Occipital lobe (tissue), 2 donors: ENCODE results near the gene BRD8. TPM values are rescaled to one million over a fixed set of nuclear protein-coding genes. Genes with fewer than 3 reads are reported as not detected.
"Not testable (repeated sequence)": the region's sequence is repeated elsewhere in the genome, so short reads cannot be mapped to it uniquely, and the experiment has no call there.

Experiments used
- DNase-seq: peaks from one replicate; lab custom pipeline; 2025; lab: John Stamatoyannopoulos, UW
- total RNA-seq: library from RNA; depleted of rRNA; stranded (reverse); fragments of >200 nt; gene quantifications from one replicate; pipeline ENCODE4 v1.2.3, GENCODE V29; 2014

Gene BRD8, protein sequence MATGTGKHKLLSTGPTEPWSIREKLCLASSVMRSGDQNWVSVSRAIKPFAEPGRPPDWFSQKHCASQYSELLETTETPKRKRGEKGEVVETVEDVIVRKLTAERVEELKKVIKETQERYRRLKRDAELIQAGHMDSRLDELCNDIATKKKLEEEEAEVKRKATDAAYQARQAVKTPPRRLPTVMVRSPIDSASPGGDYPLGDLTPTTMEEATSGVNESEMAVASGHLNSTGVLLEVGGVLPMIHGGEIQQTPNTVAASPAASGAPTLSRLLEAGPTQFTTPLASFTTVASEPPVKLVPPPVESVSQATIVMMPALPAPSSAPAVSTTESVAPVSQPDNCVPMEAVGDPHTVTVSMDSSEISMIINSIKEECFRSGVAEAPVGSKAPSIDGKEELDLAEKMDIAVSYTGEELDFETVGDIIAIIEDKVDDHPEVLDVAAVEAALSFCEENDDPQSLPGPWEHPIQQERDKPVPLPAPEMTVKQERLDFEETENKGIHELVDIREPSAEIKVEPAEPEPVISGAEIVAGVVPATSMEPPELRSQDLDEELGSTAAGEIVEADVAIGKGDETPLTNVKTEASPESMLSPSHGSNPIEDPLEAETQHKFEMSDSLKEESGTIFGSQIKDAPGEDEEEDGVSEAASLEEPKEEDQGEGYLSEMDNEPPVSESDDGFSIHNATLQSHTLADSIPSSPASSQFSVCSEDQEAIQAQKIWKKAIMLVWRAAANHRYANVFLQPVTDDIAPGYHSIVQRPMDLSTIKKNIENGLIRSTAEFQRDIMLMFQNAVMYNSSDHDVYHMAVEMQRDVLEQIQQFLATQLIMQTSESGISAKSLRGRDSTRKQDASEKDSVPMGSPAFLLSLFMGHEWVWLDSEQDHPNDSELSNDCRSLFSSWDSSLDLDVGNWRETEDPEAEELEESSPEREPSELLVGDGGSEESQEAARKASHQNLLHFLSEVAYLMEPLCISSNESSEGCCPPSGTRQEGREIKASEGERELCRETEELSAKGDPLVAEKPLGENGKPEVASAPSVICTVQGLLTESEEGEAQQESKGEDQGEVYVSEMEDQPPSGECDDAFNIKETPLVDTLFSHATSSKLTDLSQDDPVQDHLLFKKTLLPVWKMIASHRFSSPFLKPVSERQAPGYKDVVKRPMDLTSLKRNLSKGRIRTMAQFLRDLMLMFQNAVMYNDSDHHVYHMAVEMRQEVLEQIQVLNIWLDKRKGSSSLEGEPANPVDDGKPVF
- total RNA-seq = 47.7 TPM

DNA sequence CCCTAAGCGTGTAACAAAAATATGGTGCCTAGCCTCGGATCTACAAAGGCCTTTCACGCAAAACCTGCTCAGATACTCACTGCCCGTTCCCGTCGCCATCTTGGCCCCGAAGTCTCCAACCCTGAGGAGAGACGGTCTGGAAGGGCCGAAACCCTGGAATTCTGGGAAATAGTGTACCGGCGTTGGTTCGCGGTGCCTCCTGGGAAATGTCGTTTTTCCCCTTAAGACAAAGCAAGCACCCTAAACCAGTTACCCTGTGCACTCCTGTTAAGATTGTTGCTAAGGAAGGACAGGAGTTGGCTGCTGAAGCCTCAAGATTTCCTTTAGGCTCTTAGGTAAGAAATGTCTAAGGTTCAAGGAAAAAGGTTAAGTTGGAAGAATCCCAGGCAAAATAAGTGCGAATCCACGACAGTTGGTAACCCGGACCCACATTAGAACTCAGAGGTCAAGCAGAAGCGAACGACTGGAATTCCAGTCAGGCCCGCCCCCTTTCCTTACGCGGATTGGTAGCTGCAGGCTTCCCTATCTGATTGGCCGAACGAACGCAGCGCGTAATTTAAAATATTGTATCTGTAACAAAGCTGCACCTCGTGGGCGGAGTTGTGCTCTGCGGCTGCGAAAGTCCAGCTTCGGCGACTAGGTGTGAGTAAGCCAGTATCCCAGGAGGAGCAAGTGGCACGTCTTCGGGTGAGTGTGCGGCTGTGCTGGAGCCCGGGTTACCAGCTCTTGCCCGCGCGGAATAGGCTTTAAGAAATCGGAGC, at the start of gene BRD8, which contains the start of gene KIF20A:
TSS of gene BRD8 (minus strand) at position 115 of the 761 bp plus-strand sequence. CDS start at position 99, 16 bp downstream.
TSS of gene KIF20A (plus strand) at position 597 of the 761 bp plus-strand sequence. CDS start 569 bp downstream, outside the sequence.
- DNase-seq = peak; percentile 92

DNA sequence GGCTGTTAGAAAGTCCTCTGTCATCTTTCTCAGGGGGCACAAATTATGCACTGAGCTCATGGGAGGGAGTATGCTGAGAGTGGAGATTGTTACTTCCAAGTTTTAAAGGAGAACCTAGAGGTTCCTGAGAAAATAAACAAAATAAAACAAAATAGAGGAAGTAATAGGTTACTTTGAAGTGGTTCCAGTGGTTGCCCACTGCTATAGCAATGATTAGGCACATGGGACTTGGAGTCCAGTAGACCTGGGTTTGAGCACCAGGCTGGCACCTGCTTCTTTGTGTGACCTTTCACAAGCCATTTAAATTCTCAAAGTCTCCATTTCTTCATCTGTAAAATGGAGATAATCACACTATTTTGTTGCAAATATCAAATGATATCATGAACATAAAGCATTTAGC, 48.5 kb upstream of the BRD8 start:
- DNase-seq = no peak

DNA sequence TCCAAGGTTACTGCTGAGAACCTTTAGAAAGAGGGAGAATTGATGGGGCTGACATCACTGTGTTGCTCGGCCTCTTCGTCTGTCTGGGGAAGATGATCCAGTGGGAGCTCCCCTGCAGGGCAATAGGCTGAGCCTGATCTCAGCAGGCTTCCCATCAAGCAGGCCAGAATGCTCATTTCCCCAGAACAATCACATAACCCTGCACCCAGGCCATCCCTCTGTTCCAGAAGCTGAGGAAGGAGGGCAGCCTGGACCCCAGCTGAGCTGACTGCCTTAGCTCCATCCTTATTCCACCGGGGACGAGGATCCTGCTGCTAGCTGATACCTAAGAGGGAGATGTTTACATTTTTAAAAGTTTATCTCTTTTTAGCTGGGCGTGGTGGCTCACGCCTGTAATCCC, 46.3 kb upstream of the BRD8 start:
- DNase-seq = no peak

DNA sequence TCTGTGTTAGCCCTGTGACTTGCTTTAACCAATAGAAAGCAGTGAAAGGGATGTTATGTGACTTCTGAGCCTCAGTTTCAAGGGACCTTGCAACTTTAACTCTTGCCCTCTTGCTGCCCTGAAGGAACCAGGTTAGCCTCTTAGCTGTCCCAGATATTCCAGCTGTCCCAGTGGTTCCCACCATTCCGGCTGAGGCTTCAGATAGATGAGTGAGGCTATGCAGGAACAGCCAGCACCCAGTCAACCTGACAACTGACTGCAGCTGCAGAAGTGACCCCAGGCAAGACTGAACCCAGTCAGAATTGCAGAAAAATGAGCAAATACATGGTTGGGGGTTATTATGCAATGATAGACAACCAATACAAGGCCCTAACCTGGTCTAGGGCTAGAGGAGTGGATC, 45.1 kb upstream of the BRD8 start:
- no peak for DNase-seq

DNA sequence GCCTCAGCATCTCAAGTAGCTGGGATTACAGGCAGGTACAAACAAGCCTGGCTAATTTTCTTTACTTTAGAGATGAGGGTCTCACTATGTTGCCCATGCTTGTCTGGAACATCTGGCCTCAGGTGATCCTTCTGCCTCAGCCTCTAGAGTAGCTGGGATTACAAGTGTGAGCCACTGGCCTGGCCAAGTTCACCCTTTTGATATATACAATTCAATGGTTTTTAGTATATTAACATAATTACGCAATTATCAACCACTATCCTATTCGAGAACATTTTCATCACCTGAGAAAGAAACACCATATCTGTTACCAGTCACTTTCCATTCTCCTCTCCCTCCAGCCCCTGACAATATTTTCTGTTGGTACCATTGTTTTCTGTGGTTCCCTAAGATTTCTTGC, 38.4 kb upstream of the BRD8 start:
- DNase-seq = no peak

DNA sequence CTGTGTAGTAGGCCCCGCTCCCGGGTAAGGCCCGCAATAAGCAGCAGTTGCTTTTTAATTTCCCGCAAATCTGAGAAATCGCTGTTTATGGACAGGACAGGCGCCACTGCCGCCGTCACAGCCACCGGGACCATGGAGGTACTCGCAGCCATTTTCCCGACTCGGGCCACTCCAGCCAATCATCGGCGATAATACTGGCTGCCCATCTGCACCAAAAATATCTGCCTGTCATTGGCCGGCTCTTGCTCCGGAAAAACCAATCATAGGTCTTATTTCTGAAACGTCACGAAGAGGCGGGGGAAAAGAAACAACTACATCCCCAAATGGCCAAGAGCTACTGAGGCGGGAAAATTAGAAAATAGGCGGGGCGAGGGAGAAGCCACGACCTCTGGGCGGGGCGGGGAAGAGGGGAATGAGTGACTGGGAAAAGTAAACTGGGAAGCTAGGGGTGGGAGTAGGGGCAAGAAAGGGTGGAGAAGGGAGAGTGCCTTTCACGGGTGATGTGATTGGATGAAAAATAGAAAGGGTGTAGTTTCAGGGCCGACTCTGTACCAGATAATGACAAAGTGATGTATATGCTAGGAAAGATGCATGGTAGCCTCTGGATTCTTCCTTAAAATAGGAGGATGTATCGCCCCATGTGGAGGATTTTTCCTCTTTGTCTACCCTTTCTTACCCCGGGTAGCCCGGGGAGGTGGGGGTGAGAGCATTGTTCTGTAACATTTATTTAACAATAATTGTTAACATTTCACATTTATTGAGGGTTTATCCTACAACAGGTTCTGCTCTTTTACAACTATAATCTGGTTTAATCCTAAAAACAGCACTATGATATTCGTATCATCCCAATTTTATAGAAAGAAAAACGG, 35.0 kb upstream of the BRD8 start, which contains the start of gene CDC23:
TSS of gene CDC23 (minus strand) at position 163 of the 869 bp plus-strand sequence. CDS start at position 152, 11 bp downstream.
- peak; percentile 89 for DNase-seq

DNA sequence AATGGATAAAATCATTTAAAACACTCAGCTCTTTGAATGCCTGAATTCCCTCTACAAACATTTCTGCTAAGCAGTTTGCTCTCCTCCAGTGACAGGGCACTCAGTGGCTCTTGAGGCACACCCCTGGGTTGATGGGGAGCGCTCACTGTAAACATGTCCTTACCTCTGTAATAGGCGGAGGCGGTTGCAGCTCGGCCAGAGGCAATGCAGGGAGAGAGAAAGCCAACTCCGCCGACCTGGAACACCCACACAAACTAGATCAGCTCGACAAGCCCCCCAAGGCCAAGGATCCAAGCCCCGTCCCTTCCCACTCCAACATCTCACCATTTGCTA, 34.4 kb upstream of the BRD8 start:
- DNase-seq = peak; percentile 71

DNA sequence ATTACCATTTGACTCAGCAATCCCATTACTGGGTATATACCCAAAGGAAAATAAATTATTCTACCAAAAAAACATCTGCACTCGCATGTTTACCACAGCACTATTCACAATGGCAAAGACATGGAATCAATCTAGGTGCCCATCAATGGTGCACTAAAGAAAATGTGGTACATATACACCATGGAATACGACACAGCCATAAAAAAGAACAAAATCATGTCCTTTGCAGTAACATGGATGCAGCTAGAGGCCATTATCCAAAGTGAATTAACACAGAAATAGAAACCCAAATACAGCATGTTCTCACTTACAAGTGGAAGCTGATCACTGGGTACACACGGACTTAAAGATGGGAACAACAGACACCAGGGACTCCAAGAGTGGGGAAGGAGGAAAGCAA, 32.6 kb upstream of the BRD8 start:
- no peak for DNase-seq

DNA sequence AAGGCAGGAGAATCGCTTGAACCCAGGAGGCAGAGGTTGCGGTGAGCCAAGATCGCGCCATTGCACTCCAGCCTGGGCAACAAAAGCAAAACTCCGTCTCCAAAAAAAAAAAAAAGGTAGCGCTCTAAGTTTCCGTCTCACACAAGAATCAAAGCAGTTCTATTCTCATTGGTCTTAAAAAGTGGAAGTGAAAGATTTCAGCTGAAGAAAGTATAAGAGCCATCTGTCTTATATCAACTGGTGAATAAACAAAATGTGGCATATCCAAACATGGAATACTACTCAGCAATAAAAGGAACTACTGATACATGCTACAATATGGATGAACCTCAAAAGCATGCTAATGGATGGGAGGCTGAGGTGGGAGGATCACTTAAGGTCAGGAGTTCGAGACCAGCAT, 15.4 kb upstream of the BRD8 start:
- not testable (repeated sequence) for DNase-seq

DNA sequence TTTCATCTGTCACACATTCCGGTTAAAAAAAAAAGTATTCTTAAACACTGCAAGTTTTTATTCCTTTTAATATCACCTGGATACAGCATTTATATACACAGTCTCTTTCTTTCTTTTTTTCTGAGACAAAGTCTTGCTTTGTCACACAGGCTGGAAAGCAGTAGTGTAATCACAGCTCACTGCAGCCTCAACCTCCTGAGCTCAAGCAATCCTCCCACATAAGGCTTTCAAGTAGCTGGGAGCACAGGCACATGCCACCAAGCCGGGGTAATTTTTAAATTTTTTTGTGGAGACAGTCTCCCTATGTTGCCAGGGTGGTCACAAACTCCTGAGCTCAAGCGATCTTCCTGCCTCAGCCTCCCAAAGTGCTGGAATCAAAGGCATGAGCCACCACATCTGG, 14.4 kb upstream of the BRD8 start:
- no peak for DNase-seq

DNA sequence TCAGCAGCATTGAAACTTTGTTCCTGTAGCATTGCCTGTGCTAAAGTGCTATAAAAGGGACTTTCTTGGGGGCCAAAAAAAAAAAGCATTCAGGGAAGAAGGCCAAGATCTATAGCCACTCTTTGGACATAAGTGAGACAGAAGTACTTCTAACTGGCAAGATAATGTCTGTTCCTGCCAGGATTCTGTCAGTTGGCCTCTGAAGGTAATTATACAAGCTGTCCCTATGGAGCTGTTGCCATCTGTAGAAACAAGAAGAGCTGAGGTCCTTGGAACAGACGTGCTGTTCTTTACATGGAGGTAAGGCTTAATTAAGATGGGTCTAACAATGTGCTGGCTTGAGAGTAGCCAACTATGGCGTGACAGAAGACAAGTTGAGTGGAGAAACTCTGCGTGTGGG, 10.2 kb upstream of the BRD8 start:
- DNase-seq = no peak

DNA sequence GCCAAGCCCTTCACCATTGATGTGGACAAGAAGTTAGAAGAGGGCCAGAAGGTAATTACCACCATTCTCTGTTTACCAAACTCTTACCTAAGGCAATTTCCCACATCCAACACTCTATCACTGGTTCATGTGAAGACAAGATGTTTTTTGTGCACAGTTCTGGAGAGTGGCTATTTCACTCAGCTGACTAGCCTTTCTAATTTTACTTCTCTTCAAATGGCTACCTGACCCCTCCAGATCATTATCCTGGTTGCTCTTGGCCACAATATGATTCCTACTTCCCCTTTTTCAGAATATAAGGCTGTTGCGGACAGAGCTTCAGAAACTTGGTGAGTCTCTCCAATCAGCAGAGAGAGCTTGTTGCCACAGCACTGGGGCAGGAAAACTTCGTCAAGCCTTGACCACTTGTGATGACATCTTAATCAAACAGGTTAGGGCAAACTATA, 7.6 kb upstream of the BRD8 start:
- DNase-seq = no peak

DNA sequence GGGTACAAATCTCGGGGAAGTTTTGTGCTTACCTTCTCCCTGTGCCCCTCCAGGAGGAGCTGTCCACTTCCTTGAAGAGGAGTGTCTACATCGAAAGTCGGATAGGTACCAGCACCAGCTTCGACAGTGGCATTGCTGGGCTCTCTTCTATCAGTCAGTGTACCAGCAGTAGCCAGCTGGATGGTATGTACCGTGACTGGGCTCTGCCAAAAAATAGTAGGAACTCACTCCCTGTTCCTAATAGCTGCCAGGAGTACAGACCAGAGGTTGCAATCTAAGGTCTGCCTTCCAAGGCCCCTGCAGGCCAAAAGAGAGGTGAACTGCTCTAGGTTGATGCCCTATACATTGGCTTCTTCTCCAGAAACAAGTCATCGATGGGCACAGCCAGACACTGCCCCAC, 4.4 kb upstream of the BRD8 start:
- DNase-seq = no peak

DNA sequence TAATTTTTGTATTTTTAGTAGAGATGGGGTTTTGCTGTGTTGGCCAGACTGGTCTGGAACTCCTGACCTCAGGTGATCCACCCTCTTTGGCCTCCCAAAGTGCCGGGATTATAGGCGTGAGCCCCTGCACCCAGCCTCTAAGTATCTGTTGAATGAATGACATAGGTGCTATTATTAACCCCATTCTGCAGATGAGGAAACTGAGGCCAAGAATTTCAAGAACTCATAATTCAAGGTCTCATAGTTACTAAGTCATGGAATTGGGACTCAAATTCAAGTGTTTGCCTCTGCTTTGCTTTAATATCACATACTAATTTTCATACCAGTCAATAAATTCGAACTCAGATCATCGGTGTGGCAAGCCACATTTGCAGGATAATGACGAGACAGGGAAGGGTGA, 2.4 kb upstream of the BRD8 start:
- no peak for DNase-seq

DNA sequence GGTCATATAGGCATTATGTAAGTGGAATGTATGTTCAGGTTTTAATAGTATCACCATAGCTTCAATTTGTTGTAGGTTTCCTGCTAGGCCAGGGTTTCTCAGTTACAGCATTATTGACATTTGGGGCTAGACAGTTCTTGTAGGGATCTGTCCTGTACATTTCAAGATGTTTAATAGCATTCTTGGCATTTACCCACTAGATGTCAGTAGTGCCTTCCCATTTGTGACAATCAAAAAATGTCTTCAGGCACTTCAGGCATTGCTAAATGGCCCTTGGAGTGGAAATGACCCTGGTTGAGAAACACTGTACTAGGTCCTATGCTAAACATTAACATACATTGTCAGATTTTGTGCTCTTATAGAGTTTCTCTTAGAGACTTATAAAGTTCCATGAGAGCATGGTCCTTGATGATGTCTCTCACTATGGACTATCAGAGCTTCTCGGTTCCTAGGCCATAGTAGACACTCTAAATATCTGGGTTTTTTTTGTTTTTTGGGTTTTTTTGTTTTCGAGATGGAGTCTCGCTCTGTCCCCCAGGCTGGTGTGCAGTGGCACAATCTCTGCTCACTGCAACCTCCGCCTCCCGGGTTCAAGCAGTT, 1.9 kb upstream of the BRD8 start:
- DNase-seq = no peak

DNA sequence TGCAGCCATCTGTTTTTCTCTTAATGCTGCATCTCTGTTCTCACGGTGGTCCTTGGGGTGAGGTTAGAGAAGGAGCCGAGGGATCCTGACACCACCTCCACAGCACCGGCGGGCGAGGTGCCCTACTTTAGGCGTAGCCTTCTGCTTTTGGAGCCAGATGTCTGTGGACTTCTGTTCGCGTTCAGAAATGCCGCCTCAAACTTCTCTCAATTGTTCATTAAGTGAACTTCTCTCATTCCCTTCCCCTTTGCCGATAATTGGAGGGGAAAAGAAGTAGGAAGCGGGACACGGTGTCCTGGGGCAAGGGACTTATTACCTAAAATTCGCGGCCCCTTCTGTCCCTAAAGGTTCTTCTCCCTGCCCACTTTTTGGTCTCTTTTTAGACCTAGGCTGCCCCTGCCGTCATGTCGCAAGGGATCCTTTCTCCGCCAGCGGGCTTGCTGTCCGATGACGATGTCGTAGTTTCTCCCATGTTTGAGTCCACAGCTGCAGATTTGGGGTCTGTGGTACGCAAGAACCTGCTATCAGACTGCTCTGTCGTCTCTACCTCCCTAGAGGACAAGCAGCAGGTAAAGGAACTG, 937 bp upstream of the BRD8 start:
- no peak for DNase-seq

DNA sequence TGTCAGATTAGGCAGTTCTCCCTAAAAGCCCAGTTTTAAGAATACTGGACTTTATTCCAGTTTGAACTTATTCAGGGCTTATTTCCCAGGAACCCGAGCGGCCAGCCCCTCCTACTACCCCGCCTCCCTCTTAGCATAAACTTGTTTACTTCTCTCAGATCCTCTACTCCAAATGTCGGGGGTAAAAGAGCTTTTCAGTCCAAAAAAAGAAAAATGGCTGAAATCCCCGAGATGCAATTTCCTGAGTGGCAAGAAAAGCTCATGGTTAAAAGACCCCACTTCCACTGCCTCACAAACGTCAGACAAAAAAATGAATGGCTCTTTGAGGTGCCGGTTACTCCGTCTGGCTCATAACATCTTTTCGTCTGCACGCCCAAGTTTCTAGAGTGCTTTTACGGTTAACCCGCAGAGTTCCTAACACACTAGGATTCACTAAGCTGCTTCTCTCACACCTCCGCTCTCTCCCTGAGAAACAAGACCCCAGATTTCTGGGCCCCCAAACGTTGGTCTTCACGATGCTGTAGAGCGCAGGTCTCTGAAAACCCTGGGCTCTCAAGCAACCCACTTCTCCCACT, 402 bp downstream of the BRD8 start:
- no peak for DNase-seq

DNA sequence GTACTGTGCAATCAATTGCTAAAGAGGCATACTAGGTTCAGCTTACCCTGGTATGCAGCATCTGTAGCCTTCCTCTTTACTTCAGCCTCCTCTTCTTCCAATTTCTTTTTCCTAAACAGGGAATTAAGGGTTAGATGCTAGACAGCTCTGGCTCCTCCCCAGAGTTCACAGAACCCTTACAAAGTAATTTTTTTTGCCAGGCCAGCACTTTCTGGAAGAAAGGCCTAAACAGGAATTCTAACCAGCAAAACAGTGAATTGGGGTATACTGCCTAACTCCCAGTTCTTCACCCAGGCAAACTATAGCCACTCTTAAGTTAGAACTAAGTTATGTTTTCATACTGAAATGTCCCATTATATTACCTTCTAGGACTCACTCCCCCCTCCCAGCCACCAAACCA, 8.1 kb downstream of the BRD8 start:
- DNase-seq = no peak

DNA sequence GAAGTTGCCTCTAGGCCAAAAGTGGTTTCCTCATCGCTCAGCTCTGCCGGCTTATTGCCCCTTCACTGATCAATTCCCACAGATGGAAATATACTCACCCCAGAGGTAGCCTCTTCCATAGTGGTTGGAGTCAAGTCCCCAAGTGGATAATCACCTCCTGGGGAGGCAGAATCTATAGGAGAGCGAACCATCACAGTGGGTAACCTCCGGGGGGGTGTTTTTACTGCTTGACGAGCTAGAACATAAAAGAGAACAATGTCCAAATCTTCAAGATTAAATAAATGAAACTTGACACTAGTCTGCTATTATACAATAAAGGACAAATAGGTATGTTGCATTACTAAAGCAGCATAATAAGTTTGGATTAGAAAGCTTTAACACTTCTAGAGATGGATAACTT, 9.3 kb downstream of the BRD8 start:
- DNase-seq = no peak
